Measurements from ENCODE around the gene FBXL16. TPM values are rescaled to one million over a fixed set of nuclear protein-coding genes. Genes with fewer than 3 reads are reported as not detected.

The FBXL16 gene
- total and polyA plus RNA-seq, 2 donors (not counting 1 experiment from before 2014, with no cell fraction given) = 0.07 TPM; not detected in 1

DNA sequence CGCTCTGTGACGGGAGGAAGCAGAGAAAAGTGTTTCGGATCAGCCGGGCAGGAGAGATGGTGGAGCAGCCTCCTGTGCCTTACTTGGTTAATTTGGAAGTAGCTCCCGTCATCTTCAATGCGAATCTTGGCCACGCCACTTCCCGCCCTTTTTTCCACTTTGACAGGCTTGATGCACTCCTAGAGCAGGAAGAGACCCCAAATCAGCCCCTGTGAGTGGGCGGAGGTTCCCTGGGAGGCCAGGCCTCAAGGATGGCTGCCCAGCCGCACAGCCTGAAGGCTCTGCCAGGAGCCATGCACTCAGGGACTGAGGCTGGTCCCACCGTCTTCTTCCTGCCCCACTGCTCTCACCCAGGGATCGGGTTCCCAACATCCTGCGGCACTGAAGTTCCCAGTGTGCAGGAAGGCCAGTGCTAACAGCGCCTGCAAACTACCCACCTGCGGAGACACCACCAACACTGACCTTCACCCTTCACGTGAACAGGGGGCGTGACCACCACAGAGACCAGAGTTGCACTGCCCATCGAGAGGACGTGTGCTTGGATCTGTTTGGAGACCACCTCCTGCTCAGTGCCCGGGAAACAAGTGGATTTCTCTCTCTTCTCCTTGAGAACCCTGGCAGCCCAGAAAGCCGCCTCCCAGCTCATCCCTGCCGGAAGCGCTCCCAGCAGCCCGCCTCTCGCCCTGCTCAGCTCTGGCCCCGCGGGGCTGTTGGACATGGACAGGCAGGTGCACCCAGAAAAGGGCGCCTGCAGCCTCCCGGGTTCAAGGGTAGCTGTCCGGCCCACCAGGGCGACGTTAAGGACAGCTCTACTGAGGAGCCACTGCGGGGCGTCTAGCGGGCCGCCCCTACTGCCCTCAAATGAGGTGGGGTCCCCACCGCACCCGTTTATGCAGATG, 34.2 kb upstream of the FBXL16 start:
- DNase-seq (ENCODE audit: low read depth in 2 of 2) = no peak
- Histone ChIP-seq H3K4me1 (ENCODE audit: control insufficient read depth, extremely low read depth, insufficient read depth, low read length) (no peaks in the 10 kb centered on the region), H3K36me3 (ENCODE audit: control insufficient read depth, insufficient read depth, low read length) (peaks cover 10% of the 10 kb centered on the region), H3K9me3 (ENCODE audit: control insufficient read depth, insufficient read depth, low read depth, low read length) (no peaks in the 10 kb centered on the region), H3K9ac (ENCODE audit: insufficient read depth, low read length) (peak overlapping the region; percentile 60), H3K27ac (ENCODE audit: insufficient read depth, low read length) (peak overlapping the region; percentile 24), H2AFZ (ENCODE audit: low read length) (no peak overlapping the region), H3K27me3 (ENCODE audit: control insufficient read depth, insufficient read depth, low read length) (no peaks in the 10 kb centered on the region), H3K4me3 (replicated peaks in 1 of 4; ENCODE audit: control extremely low read depth in 1 of 4, insufficient read depth in 1 of 4, low read depth in 3 of 4, low read length in 4 of 4) (peak overlapping the region; percentile 55 to 91 (median 64)), H3K4me2 (ENCODE audit: extremely low read depth, insufficient read depth, low read length) (peak overlapping the region; percentile 79), H3K79me2 (ENCODE audit: control insufficient read depth, insufficient read depth, low read length) (peaks cover 3% of the 10 kb centered on the region), H4K20me1 (ENCODE audit: control insufficient read depth, extremely low read depth, insufficient read depth, low read length) (no peaks in the 10 kb centered on the region)
- TF ChIP-seq, protein P1, sequence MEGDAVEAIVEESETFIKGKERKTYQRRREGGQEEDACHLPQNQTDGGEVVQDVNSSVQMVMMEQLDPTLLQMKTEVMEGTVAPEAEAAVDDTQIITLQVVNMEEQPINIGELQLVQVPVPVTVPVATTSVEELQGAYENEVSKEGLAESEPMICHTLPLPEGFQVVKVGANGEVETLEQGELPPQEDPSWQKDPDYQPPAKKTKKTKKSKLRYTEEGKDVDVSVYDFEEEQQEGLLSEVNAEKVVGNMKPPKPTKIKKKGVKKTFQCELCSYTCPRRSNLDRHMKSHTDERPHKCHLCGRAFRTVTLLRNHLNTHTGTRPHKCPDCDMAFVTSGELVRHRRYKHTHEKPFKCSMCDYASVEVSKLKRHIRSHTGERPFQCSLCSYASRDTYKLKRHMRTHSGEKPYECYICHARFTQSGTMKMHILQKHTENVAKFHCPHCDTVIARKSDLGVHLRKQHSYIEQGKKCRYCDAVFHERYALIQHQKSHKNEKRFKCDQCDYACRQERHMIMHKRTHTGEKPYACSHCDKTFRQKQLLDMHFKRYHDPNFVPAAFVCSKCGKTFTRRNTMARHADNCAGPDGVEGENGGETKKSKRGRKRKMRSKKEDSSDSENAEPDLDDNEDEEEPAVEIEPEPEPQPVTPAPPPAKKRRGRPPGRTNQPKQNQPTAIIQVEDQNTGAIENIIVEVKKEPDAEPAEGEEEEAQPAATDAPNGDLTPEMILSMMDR (conservative IDR thresholded peaks at IDR 0.05 in 1 of 2, IDR thresholded peaks at IDR 0.05 in 1 of 2; ENCODE audit: low read depth in 1 of 2, low read length in 2 of 2) = no peak
- TF ChIP-seq EZH2 (IDR thresholded peaks at IDR 0.05; ENCODE audit: low read length, missing control alignments) = no peak

DNA sequence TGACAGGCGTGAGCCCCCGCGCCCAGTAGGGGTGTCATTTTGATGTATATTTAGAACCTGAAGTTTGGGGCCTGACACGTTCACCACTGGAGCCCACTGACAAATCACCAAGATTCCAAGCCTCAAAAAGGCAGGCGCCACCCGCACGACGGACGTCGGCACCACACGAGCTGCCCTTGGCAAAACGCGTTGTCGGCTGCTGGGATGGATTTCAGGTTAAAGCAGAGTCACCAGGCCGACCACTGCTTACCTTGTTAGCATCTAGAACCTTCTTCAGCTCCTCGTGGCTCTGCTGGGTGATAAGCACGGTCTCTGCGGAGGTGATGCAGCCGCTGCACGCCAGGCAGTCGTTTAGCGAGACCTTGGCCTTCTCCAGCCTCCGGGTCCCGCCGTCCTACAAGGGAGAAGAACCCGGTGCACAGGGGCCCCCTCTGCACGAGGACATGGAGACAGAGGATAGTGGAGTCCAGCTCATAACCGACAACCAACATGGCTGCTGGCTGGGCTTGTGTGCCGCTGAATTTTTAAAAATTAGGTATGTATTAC, 31.4 kb upstream of the FBXL16 start:
- Histone ChIP-seq H3K4me2 (ENCODE audit: extremely low read depth, insufficient read depth, low read length) (no peak overlapping the region), H4K20me1 (ENCODE audit: control insufficient read depth, extremely low read depth, insufficient read depth, low read length) (no peaks in the 10 kb centered on the region), H3K27ac (ENCODE audit: insufficient read depth, low read length) (no peak overlapping the region), H3K79me2 (ENCODE audit: control insufficient read depth, insufficient read depth, low read length) (peaks cover 3% of the 10 kb centered on the region), H3K4me3 (replicated peaks in 1 of 4; ENCODE audit: control extremely low read depth in 1 of 4, insufficient read depth in 1 of 4, low read depth in 3 of 4, low read length in 4 of 4) (no peak overlapping the region), H2AFZ (ENCODE audit: low read length) (no peak overlapping the region), H3K9ac (ENCODE audit: insufficient read depth, low read length) (no peak overlapping the region), H3K36me3 (ENCODE audit: control insufficient read depth, insufficient read depth, low read length) (peaks cover 22% of the 10 kb centered on the region), H3K4me1 (ENCODE audit: control insufficient read depth, extremely low read depth, insufficient read depth, low read length) (no peaks in the 10 kb centered on the region), H3K27me3 (ENCODE audit: control insufficient read depth, insufficient read depth, low read length) (no peaks in the 10 kb centered on the region), H3K9me3 (ENCODE audit: control insufficient read depth, insufficient read depth, low read depth, low read length) (no peaks in the 10 kb centered on the region)
- TF ChIP-seq, protein P1 (conservative IDR thresholded peaks at IDR 0.05 in 1 of 2, IDR thresholded peaks at IDR 0.05 in 1 of 2; ENCODE audit: low read depth in 1 of 2, low read length in 2 of 2) = no peak
- TF ChIP-seq EZH2 (IDR thresholded peaks at IDR 0.05; ENCODE audit: low read length, missing control alignments) = no peak
- DNase-seq (ENCODE audit: low read depth in 2 of 2) = no peak

DNA sequence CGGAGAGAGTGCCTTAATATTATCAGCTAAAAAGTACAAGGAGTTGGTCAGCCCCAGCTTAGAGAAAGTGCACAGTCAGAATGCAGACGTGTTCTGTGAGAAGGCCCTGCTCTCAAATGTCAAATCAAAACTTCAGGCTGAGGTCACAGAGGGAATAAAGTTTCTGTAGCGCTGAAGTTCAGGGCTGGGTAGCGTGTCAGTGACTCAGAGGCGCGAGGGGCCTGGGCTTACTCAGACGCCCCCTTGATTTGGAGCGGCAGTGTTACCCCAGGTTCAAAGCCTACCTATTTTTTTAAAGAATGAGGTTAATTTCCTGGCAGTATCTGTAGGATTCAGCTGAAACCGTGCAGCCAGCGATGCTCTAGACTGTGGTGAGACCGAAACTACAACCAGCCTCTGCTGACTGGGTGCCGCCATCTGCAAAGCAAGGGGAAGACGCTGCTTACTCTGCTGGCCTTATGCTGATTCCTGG, 30.4 kb upstream of the FBXL16 start:
- Histone ChIP-seq H3K27ac (ENCODE audit: insufficient read depth, low read length) (no peak overlapping the region), H3K4me1 (ENCODE audit: control insufficient read depth, extremely low read depth, insufficient read depth, low read length) (no peaks in the 10 kb centered on the region), H2AFZ (ENCODE audit: low read length) (no peak overlapping the region), H4K20me1 (ENCODE audit: control insufficient read depth, extremely low read depth, insufficient read depth, low read length) (no peaks in the 10 kb centered on the region), H3K9ac (ENCODE audit: insufficient read depth, low read length) (no peak overlapping the region), H3K27me3 (ENCODE audit: control insufficient read depth, insufficient read depth, low read length) (no peaks in the 10 kb centered on the region), H3K4me2 (ENCODE audit: extremely low read depth, insufficient read depth, low read length) (no peak overlapping the region), H3K4me3 (replicated peaks in 1 of 4; ENCODE audit: control extremely low read depth in 1 of 4, insufficient read depth in 1 of 4, low read depth in 3 of 4, low read length in 4 of 4) (no peak overlapping the region), H3K36me3 (ENCODE audit: control insufficient read depth, insufficient read depth, low read length) (peaks cover 25% of the 10 kb centered on the region), H3K9me3 (ENCODE audit: control insufficient read depth, insufficient read depth, low read depth, low read length) (no peaks in the 10 kb centered on the region), H3K79me2 (ENCODE audit: control insufficient read depth, insufficient read depth, low read length) (peaks cover 3% of the 10 kb centered on the region)
- no peak for DNase-seq (ENCODE audit: low read depth in 2 of 2)
- TF ChIP-seq, protein P1 (conservative IDR thresholded peaks at IDR 0.05 in 1 of 2, IDR thresholded peaks at IDR 0.05 in 1 of 2; ENCODE audit: low read depth in 1 of 2, low read length in 2 of 2) = no peak
